Neural crest cell (in vitro differentiated cells): ENCODE results near the gene GALNT1. TPM values are rescaled to one million over a fixed set of nuclear protein-coding genes. Genes with fewer than 3 reads are reported as not detected.

Experiments used
- DNase-seq: peaks from one replicate; pipeline ENCODE4 v3.0.0; 2021; ENCODE audit warnings: low read depth, mixed read lengths, low spot score
- H3K27ac Mint-ChIP-seq: one replicate; pipeline ENCODE4 v1.8.0; 2021; ENCODE audit warnings: mild to moderate bottlenecking, mixed read lengths; ENCODE audit not compliant: unreplicated experiment
- H3K27me3 Mint-ChIP-seq: 2 replicates; pipeline ENCODE4 v1.8.0; 2021; ENCODE audit warnings: low read depth, mild to moderate bottlenecking, mixed read lengths
- H3K36me3 Mint-ChIP-seq: 2 replicates; pipeline ENCODE4 v1.8.0; 2021; ENCODE audit warnings: low read depth, mild to moderate bottlenecking, mixed read lengths
- H3K4me1 Mint-ChIP-seq: 2 replicates; pipeline ENCODE4 v1.8.0; 2021; ENCODE audit warnings: mixed read lengths
- H3K4me3 Mint-ChIP-seq: one replicate; pipeline ENCODE4 v1.8.0; 2021; ENCODE audit warnings: mild to moderate bottlenecking, mixed read lengths
- H3K9me3 Mint-ChIP-seq: 2 replicates; pipeline ENCODE4 v1.8.0; 2021; ENCODE audit warnings: mixed read lengths
- total RNA-seq: library from RNA; stranded (reverse); gene quantifications from 2 replicates; pipeline ENCODE4 v1.2.1, GENCODE V29; 2021
- TF ChIP-seq, protein P1 (sequence below): fragments of 200-600 bp; sonication (generic); conservative IDR thresholded peaks from 2 replicates; pipeline ENCODE4 v1.5.0; 2021; ENCODE audit warnings: antibody characterized with exemption, mild to moderate bottlenecking

GALNT1 gene
- total RNA-seq, 1 donor from 2014 or later = 93.5 TPM

DNA sequence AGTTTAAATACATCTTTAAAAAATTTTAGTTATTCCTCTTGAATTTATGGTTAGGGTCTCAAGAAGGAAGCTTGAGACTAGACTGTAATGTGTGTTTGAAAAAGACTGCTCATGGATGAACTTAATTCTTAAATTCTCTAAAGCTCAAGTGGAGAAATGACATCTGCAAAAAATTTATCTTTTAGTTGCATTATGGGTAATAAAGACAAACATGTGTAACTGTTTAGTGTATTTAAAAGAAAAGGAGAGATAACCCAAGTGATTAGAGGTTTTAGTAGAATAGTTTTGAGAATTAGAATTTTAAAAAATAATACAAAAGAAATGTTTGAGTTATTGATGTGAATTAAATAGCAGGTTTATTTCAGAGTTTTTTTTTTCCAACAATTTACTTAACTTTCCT is 36.7 kb downstream of the GALNT1 start:
- H3K27ac Mint-ChIP-seq = no peak overlapping the region
- DNase-seq = no peak
- no peak overlapping the region for H3K4me3 Mint-ChIP-seq
- H3K27me3 Mint-ChIP-seq = no peaks in the 10 kb centered on the region
- H3K9me3 Mint-ChIP-seq = no peaks in the 10 kb centered on the region
- H3K4me1 Mint-ChIP-seq = peaks cover 15% of the 10 kb centered on the region
- TF ChIP-seq, protein P1, sequence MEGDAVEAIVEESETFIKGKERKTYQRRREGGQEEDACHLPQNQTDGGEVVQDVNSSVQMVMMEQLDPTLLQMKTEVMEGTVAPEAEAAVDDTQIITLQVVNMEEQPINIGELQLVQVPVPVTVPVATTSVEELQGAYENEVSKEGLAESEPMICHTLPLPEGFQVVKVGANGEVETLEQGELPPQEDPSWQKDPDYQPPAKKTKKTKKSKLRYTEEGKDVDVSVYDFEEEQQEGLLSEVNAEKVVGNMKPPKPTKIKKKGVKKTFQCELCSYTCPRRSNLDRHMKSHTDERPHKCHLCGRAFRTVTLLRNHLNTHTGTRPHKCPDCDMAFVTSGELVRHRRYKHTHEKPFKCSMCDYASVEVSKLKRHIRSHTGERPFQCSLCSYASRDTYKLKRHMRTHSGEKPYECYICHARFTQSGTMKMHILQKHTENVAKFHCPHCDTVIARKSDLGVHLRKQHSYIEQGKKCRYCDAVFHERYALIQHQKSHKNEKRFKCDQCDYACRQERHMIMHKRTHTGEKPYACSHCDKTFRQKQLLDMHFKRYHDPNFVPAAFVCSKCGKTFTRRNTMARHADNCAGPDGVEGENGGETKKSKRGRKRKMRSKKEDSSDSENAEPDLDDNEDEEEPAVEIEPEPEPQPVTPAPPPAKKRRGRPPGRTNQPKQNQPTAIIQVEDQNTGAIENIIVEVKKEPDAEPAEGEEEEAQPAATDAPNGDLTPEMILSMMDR = no peak
- peaks cover 8% of the 10 kb centered on the region for H3K36me3 Mint-ChIP-seq

DNA sequence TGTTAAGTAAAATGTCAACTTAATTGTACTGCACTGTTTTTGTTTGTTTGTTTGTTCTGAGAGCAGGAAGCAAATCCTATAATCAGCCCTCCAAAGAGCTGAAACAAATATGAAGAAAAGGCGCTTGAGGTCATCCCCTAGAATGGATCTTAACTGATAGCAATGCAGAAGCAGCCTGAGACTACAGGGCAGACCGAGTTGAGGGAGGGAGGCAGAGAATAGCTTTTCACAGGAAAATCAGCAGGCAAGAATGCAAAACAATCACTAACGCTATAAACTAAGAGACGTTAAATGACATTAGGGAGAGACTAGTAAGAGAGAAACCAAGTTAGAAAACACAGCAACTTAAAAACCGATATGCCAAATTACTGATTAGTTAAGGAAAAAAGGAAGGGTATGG is 37.2 kb downstream of the GALNT1 start:
- TF ChIP-seq, protein P1 = no peak
- Mint-ChIP-seq H3K4me1 (peaks cover 15% of the 10 kb centered on the region), H3K9me3 (no peaks in the 10 kb centered on the region), H3K4me3 (no peak overlapping the region), H3K27ac (no peak overlapping the region), H3K36me3 (peaks cover 10% of the 10 kb centered on the region), H3K27me3 (no peaks in the 10 kb centered on the region)
- no peak for DNase-seq

DNA sequence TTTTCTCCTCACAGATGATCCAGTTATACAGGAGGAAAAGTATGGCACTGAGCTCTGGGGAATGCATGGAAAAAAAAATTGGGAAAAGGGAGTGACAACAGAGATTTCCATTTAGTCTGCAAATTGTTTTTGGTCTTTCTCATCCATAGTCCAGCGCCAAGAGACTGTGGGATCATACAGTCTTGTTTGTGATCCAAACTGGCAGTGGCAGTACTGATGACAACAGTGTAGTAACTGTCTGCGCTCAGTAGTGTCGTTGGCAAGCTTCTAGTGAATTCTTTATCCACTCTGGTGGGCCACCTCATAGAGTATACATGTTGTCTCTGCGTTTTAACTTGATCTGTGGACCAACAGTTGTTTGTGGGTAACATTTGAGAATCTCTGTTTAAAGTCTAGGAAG is 37.9 kb downstream of the GALNT1 start:
- Mint-ChIP-seq H3K4me1 (peaks cover 15% of the 10 kb centered on the region), H3K9me3 (no peaks in the 10 kb centered on the region), H3K27me3 (no peaks in the 10 kb centered on the region), H3K27ac (no peak overlapping the region), H3K36me3 (peaks cover 13% of the 10 kb centered on the region), H3K4me3 (no peak overlapping the region)
- TF ChIP-seq, protein P1 = no peak
- DNase-seq = no peak

DNA sequence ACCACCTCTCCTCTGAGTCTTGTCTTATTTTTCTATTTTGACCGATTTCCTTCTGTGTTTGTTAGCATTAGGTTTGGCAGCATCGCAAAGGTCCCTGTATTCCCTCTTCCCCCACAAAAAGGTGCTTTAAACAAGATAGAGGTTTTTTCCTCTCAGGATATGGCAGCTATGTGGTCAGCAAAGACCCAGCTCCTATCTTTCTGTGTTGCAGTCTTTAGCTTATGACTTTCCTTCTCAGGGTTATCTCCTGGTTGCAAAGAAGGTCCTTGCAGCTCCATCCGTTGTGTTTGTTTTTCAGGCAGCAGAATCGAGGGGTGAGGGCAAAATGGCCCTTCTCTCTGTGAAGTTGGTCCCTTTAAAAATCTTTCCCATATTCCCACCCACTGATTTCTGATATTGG is 38.4 kb downstream of the GALNT1 start:
- Mint-ChIP-seq H3K27me3 (no peaks in the 10 kb centered on the region), H3K9me3 (no peaks in the 10 kb centered on the region), H3K4me3 (no peak overlapping the region), H3K27ac (no peak overlapping the region), H3K36me3 (peaks cover 13% of the 10 kb centered on the region), H3K4me1 (peaks cover 15% of the 10 kb centered on the region)
- no peak for DNase-seq
- TF ChIP-seq, protein P1 = no peak

DNA sequence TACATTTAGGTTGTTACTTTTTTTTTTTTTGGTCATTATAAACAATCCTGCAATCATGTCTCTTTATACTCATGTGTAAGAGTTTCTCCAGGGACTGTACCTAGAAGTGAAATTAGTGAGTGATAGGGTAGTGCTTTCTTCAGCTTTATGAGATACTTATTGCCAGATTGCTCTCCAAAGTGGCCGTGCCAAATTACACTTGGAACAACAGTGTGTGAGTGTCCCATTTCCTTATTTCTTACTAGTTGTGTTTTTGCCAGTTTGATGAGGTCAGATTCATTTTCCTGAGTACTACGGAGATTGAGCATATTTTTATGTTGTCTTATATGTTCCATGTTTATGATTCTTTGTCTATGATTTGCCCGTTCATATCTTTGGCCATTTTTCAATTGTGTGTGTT is 39.2 kb downstream of the GALNT1 start:
- Mint-ChIP-seq H3K36me3 (peaks cover 22% of the 10 kb centered on the region), H3K27ac (no peak overlapping the region), H3K9me3 (peaks cover 5% of the 10 kb centered on the region), H3K4me1 (peaks cover 15% of the 10 kb centered on the region), H3K4me3 (no peak overlapping the region), H3K27me3 (no peaks in the 10 kb centered on the region)
- DNase-seq = no peak
- TF ChIP-seq, protein P1 = no peak

DNA sequence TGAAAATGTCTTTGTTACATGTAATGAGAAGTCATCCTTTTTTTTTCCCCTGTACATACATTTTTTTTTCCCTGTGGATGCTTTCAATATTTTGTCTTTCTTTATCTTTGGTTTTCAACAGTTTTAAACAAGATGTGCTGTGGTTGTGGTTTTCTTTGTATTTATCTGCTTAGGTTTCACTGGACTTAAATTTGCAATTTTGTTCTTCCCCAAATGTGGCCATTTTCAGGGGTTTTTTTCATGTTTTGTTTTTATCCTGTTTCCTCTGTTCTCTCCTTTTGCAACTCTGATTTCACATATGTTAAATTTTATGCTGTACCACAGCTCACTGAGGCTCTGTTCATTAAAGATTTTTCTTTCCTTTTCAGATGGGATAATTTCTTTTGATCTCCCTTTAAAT is 41.7 kb downstream of the GALNT1 start:
- Mint-ChIP-seq H3K36me3 (peaks cover 43% of the 10 kb centered on the region), H3K9me3 (peaks cover 17% of the 10 kb centered on the region), H3K27ac (no peak overlapping the region)

More for the DNA sequence above, 41.7 kb downstream of the GALNT1 start:
- TF ChIP-seq, protein P1 = no peak
- no peak for DNase-seq
- Mint-ChIP-seq H3K4me3 (no peak overlapping the region), H3K27me3 (no peaks in the 10 kb centered on the region), H3K4me1 (peaks cover 15% of the 10 kb centered on the region)
